Upper lobe of left lung (tissue), 6 donors: ENCODE results near the gene THOC5. TPM values are rescaled to one million over a fixed set of nuclear protein-coding genes. Genes with fewer than 3 reads are reported as not detected.
A peak's percentile ranks its signal among the peaks of the same experiment; 100 is the strongest.

ENCODE experiments used
- ATAC-seq, 2 donors: fragments of 200-7000 bp; cut with Tn5 transposase; one replicate each; pipeline ENCODE4 v1.9.1; 2022; ENCODE audit warnings: mild to moderate bottlenecking in 2 of 2, moderate library complexity in 2 of 2; ENCODE audit not compliant: low FRiP score in 2 of 2
- DNase-seq, 2 donors: peaks; one replicate each; pipeline ENCODE4 v3.0.0-alpha.2; 2019 to 2020
- H3K27ac ChIP-seq, 4 donors: fragments of 200-600 bp; sonication (generic); one replicate each; pipeline ENCODE4 v1.5.1; 2016 to 2019
- H3K27me3 ChIP-seq, 4 donors: fragments of 200-600 bp; sonication (generic); one replicate each; pipeline ENCODE4 v1.5.1; 2017 to 2019
- H3K36me3 ChIP-seq, 4 donors: fragments of 200-600 bp; sonication (generic); one replicate each; pipeline ENCODE4 v1.5.1; 2016 to 2019
- H3K4me1 ChIP-seq, 4 donors: fragments of 200-600 bp; sonication (generic); one replicate each; pipeline ENCODE4 v1.5.1; 2018 to 2019
- H3K4me3 ChIP-seq, 4 donors: fragments of 200-600 bp; sonication (generic); one replicate each; pipeline ENCODE4 v1.5.1; 2017 to 2019; ENCODE audit warnings: mild to moderate bottlenecking in 2 of 4, moderate library complexity in 1 of 4
- H3K9me3 ChIP-seq, 4 donors: fragments of 200-600 bp; sonication (generic); one replicate each; pipeline ENCODE4 v1.5.1; 2018 to 2019
- EP300 ChIP-seq, 4 donors: sonication (generic); formaldehyde crosslinking; IDR thresholded peaks; one replicate each; pipeline ENCODE4 v1.5.1; 2017; ENCODE audit warnings: antibody characterized with exemption in 4 of 4, control low read depth in 2 of 4
- POLR2A ChIP-seq, 4 donors: fragments of 450-650 bp; IDR thresholded peaks; one replicate each; pipeline ENCODE4 v1.5.1; 2016 to 2017; ENCODE audit warnings: antibody characterized with exemption in 4 of 4, mild to moderate bottlenecking in 2 of 4
- POLR2AphosphoS5 ChIP-seq, 2 donors: sonication (generic); formaldehyde crosslinking; IDR thresholded peaks; one replicate each; pipeline ENCODE4 v1.5.1; 2017; ENCODE audit warnings: antibody characterized with exemption in 2 of 2
- WGBS, 2 donors: methylation state at CpG; one replicate each; pipeline ENCODE4 v1.1.5; 2017 to 2018; 5-methylcytosine and 5-hydroxymethylcytosine counted together
- total RNA-seq, 6 donors: library from RNA; depleted of rRNA in 4 of 6; stranded (reverse); fragments of >200 nt in 4 of 6; gene quantifications; one replicate each; pipeline versions ENCODE4 v1.1.0 to v1.2.1, GENCODE V29; 2016 to 2021
- TF ChIP-seq, protein P1 (sequence below), 6 experiments: fragments of 450-650 bp in 4 of 6; fragments of 200-600 bp in 2 of 6; sonication (generic) in 2 of 6; IDR thresholded peaks; one replicate each; pipeline ENCODE4 v1.5.1; 2016 to 2019; ENCODE audit warnings: antibody characterized with exemption in 6 of 6
- donor health status: DM: no; HTN: no; CAD: no; lungs with moderate emphysema.
- donor health status: DM: no; HTN: yes; CAD: no; lungs with severe emphysema.

THOC5 gene
- total RNA-seq, 6 donors from 2014 or later: 30.1 to 126 (median 57.4) TPM

DNA sequence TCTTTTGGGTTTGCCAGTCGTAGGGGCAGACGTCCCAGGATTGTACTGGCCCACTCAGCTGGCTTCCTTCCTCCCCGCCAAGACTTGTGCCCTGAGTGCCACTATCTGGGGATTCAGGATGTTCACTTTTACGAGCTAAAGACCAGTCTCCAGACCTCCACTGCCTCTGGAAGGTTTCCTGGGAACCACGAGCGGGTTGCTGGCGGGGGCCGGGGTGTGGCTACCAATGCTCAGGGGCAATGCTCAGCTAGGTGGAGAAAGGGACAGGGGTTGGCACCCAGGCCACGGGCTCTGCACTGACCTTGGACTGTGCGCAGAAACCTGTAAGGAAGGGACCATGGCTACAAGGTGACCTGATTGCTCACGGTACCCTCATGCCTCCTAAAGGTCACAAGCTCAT is 71.3 kb downstream of the THOC5 start:
- Histone ChIP-seq H3K4me1 (peaks cover 11 to 22% (median 16%) of the 10 kb centered on the region in 4 donors), H3K36me3 (no peaks in the 10 kb centered on the region), H3K4me3 (no peak overlapping the region), H3K27ac (no peak overlapping the region), H3K27me3 (peaks cover 4 to 35% (median 25%) of the 10 kb centered on the region in 4 donors), H3K9me3 (no peaks in the 10 kb centered on the region)
- ATAC-seq (no peak), DNase-seq (no peak)
- WGBS, 2 donors: 69 to 70% methylated on average over 5 to 11 of the region's 11 CpGs
- TF ChIP-seq EP300 (IDR thresholded peaks at IDR 0.05) (no peak), POLR2A (IDR thresholded peaks at IDR 0.05) (no peak), POLR2AphosphoS5 (IDR thresholded peaks at IDR 0.05) (no peak)
- TF ChIP-seq, protein P1, sequence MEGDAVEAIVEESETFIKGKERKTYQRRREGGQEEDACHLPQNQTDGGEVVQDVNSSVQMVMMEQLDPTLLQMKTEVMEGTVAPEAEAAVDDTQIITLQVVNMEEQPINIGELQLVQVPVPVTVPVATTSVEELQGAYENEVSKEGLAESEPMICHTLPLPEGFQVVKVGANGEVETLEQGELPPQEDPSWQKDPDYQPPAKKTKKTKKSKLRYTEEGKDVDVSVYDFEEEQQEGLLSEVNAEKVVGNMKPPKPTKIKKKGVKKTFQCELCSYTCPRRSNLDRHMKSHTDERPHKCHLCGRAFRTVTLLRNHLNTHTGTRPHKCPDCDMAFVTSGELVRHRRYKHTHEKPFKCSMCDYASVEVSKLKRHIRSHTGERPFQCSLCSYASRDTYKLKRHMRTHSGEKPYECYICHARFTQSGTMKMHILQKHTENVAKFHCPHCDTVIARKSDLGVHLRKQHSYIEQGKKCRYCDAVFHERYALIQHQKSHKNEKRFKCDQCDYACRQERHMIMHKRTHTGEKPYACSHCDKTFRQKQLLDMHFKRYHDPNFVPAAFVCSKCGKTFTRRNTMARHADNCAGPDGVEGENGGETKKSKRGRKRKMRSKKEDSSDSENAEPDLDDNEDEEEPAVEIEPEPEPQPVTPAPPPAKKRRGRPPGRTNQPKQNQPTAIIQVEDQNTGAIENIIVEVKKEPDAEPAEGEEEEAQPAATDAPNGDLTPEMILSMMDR (IDR thresholded peaks at IDR 0.05): no peak

DNA sequence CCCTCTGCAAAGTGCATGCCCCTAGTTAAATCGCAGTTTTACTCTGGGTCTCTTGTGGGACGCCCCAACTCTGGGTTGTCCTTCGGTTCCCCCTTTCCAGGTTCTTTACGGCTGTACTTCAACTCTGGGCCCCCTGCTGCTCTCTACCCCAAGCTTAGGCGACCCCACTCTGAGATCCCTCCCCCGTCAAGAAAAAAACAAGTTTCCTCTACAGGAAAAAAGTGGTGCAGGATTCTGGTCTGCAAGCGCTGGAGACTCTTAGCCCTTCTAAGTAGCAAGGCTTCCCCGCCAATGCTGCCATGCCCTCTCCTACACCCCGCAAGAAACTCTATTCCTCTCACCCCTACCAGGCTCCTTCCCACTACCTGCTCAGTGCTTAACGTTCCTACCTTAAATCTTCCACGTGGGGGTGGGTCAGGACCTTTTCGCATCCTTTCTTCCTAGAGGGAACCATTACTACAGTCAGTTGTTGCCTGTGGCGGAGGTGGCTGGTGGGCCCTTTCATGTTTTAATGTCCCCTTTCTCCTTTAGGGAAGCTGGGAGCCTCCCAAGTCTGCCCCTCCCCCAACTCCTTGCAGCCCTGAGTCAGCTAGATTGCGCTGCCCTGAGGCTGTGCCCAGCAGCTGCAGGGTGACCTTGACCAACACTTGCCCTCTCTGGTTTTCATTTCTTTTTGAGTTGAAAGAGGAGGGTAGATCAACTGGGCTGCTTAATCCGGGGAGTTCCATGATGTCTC is 72.1 kb downstream of the THOC5 start:
- 15 to 17% methylated on average over 14 to 15 of the region's 15 CpGs for WGBS, 2 donors
- Histone ChIP-seq H3K27ac (no peak overlapping the region), H3K9me3 (no peaks in the 10 kb centered on the region), H3K4me1 (peaks cover 11 to 22% (median 16%) of the 10 kb centered on the region in 4 donors), H3K27me3 (peaks cover 4 to 35% (median 25%) of the 10 kb centered on the region in 4 donors), H3K4me3 (peak overlapping the region in 3 of 4 donors; percentile 11 to 39 (median 30)), H3K36me3 (no peaks in the 10 kb centered on the region)
- TF ChIP-seq, protein P1 (IDR thresholded peaks at IDR 0.05): no peak
- TF ChIP-seq POLR2A (IDR thresholded peaks at IDR 0.05) (no peak), EP300 (IDR thresholded peaks at IDR 0.05) (no peak), POLR2AphosphoS5 (IDR thresholded peaks at IDR 0.05) (no peak)
- DNase-seq (no peak), ATAC-seq (no peak)

DNA sequence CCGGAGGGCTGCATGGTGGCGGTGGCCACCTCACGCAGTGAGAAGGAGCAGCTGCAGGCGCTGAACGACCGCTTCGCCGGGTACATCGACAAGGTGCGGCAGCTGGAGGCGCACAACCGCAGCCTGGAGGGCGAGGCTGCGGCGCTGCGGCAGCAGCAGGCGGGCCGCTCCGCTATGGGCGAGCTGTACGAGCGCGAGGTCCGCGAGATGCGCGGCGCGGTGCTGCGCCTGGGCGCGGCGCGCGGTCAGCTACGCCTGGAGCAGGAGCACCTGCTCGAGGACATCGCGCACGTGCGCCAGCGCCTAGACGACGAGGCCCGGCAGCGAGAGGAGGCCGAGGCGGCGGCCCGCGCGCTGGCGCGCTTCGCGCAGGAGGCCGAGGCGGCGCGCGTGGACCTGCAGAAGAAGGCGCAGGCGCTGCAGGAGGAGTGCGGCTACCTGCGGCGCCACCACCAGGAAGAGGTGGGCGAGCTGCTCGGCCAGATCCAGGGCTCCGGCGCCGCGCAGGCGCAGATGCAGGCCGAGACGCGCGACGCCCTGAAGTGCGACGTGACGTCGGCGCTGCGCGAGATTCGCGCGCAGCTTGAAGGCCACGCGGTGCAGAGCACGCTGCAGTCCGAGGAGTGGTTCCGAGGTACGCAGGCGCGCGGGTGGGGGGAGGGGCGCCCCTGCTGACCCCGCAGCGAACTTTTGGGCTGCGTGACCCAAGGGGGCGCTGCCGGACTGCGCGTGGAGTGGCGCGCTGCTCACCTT is 72.9 kb downstream of the THOC5 start:
- Histone ChIP-seq H3K36me3 (no peaks in the 10 kb centered on the region), H3K9me3 (no peaks in the 10 kb centered on the region), H3K27me3 (peaks cover 4 to 35% (median 25%) of the 10 kb centered on the region in 4 donors), H3K4me3 (peak overlapping the region in 3 of 4 donors; percentile 11 to 39 (median 30)), H3K4me1 (peaks cover 11 to 22% (median 16%) of the 10 kb centered on the region in 4 donors), H3K27ac (no peak overlapping the region)
- 12% methylated on average over 46 of the region's 107 CpGs; no CpG with 5 or more reads in 1 of the 2 donors for WGBS, 2 donors
- ATAC-seq: peak in 1 of 2 donors; percentile 63
- TF ChIP-seq EP300 (IDR thresholded peaks at IDR 0.05): no peak
- TF ChIP-seq, protein P1 (IDR thresholded peaks at IDR 0.05): peak in 1 of 6 experiments; percentile 3
- peak in 1 of 2 donors; percentile 90 for DNase-seq

DNA sequence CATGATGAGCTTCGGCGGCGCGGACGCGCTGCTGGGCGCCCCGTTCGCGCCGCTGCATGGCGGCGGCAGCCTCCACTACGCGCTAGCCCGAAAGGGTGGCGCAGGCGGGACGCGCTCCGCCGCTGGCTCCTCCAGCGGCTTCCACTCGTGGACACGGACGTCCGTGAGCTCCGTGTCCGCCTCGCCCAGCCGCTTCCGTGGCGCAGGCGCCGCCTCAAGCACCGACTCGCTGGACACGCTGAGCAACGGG is 73.4 kb downstream of the THOC5 start:
- ATAC-seq: no peak
- peak in 1 of 2 donors; percentile 85 for DNase-seq
- H3K27ac ChIP-seq: no peak overlapping the region
- no peaks in the 10 kb centered on the region for H3K9me3 ChIP-seq
- WGBS, 2 donors: no CpG with 5 or more reads among the region's 39 CpGs
- H3K4me3 ChIP-seq: peak overlapping the region in 3 of 4 donors; percentile 11 to 39 (median 30)
- peaks cover 4 to 35% (median 25%) of the 10 kb centered on the region in 4 donors for H3K27me3 ChIP-seq
- H3K36me3 ChIP-seq: no peaks in the 10 kb centered on the region
- no peak for TF ChIP-seq POLR2AphosphoS5 (IDR thresholded peaks at IDR 0.05)
- TF ChIP-seq POLR2A (IDR thresholded peaks at IDR 0.05): no peak
- TF ChIP-seq, protein P1 (IDR thresholded peaks at IDR 0.05): no peak
- TF ChIP-seq EP300 (IDR thresholded peaks at IDR 0.05): no peak
- H3K4me1 ChIP-seq: peaks cover 11 to 22% (median 16%) of the 10 kb centered on the region in 4 donors
